CD4-positive, alpha-beta memory T cell (primary cell): ENCODE results near the gene RSPH10B. TPM values are rescaled to one million over a fixed set of nuclear protein-coding genes. Genes with fewer than 3 reads are reported as not detected.
"Not testable (repeated sequence)": the region's sequence is repeated elsewhere in the genome, so short reads cannot be mapped to it uniquely, and the experiment has no call there.

Experiments used
- CTCF ChIA-PET: fragments of 350-600 bp; sonication (Branson Sonifier 250); formaldehyde crosslinking; loops from one replicate; lab custom pipeline; 2021; ENCODE audit warnings: inconsistent platforms; ENCODE audit not compliant: partially characterized antibody; lab: Charles Lee
- POLR2A ChIA-PET: fragments of 350-600 bp; sonication (Branson Sonifier 250); formaldehyde crosslinking; loops from one replicate; lab custom pipeline; 2021; ENCODE audit not compliant: partially characterized antibody; lab: Charles Lee
- DNase-seq, 5 donors: peaks; one replicate each; pipeline versions ENCODE4 v3.0.0 to v3.0.0-alpha.2; 2020 to 2022; ENCODE audit warnings: mixed read lengths in 1 of 5
- H3K27ac ChIP-seq: one replicate; pipeline ENCODE4 v1.7.0; 2013; ENCODE audit warnings: low read depth, low read length
- H3K27me3 ChIP-seq: 2 replicates; pipeline ENCODE4 v1.7.0; 2013; ENCODE audit warnings: mild to moderate bottlenecking, low read length, moderate library complexity; ENCODE audit not compliant: insufficient read depth
- H3K36me3 ChIP-seq: 2 replicates; pipeline ENCODE4 v1.7.0; 2013; ENCODE audit warnings: mild to moderate bottlenecking, low read length, moderate library complexity; ENCODE audit not compliant: insufficient read depth
- H3K4me1 ChIP-seq: 2 replicates; pipeline ENCODE4 v1.7.0; 2013; ENCODE audit warnings: mild to moderate bottlenecking, low read length, moderate library complexity; ENCODE audit not compliant: insufficient read depth
- H3K4me3 ChIP-seq, 2 donors: one replicate each; pipeline ENCODE4 v1.7.0; 2013; ENCODE audit warnings: low read length in 2 of 2, mild to moderate bottlenecking in 1 of 2
- H3K9me3 ChIP-seq, 2 donors: one replicate each; pipeline ENCODE4 v1.7.0; 2013; ENCODE audit warnings: low read length in 2 of 2, control low read depth in 1 of 2; ENCODE audit not compliant: control insufficient read depth in 1 of 2
- H3K27ac Mint-ChIP-seq, 7 donors: one replicate each; pipeline ENCODE4 v1.8.0; 2020 to 2021; ENCODE audit warnings: mixed read lengths in 7 of 7, mild to moderate bottlenecking in 6 of 7, inconsistent platforms in 3 of 7, moderate library complexity in 3 of 7
- H3K27me3 Mint-ChIP-seq, 2 donors: one replicate each; pipeline ENCODE4 v1.8.0; 2020 to 2021; ENCODE audit warnings: mixed read lengths in 2 of 2
- H3K36me3 Mint-ChIP-seq, 2 donors: one replicate each; pipeline ENCODE4 v1.8.0; 2020 to 2021; ENCODE audit warnings: mixed read lengths in 2 of 2, inconsistent platforms in 1 of 2, mild to moderate bottlenecking in 1 of 2
- H3K4me1 Mint-ChIP-seq, 4 donors: one replicate each; pipeline ENCODE4 v1.8.0; 2020 to 2021; ENCODE audit warnings: mixed read lengths in 4 of 4, mild to moderate bottlenecking in 1 of 4
- H3K4me3 Mint-ChIP-seq, 8 donors: one replicate each; pipeline ENCODE4 v1.8.0; 2020 to 2021; ENCODE audit warnings: mixed read lengths in 8 of 8, mild to moderate bottlenecking in 7 of 8, moderate library complexity in 6 of 8, inconsistent platforms in 3 of 8
- H3K9me3 Mint-ChIP-seq, 8 donors: one replicate each; pipeline ENCODE4 v1.8.0; 2020 to 2021; ENCODE audit warnings: mixed read lengths in 8 of 8, mild to moderate bottlenecking in 5 of 8, inconsistent platforms in 3 of 8, moderate library complexity in 1 of 8
- intact Hi-C: fragments of 100-400 bp; cut with micrococcal nuclease; formaldehyde crosslinking; loops from one replicate; pipeline ENCODE4 v1.15.1; 2023
- polyA plus RNA-seq, 2 donors: library from polyadenylated mRNA; unstranded; fragments of 300-500 nt; fragmentation: Illumina TruSeq; gene quantifications; one replicate each; pipeline ENCODE4 v1.2.3, GENCODE V29; 2021
- total RNA-seq, 2 experiments: library from RNA; stranded (reverse); gene quantifications; one replicate each; pipeline ENCODE4 v1.2.3, GENCODE V29; 2021

The RSPH10B gene
- total and polyA plus RNA-seq, 4 experiments from 2014 or later: not detected

- H3K36me3 Mint-ChIP-seq, H3K27me3 Mint-ChIP-seq, H3K4me1 Mint-ChIP-seq, H3K9me3 Mint-ChIP-seq, POLR2A ChIA-PET, DNase-seq, H3K36me3 ChIP-seq, H3K9me3 ChIP-seq, H3K27ac Mint-ChIP-seq, H3K27ac ChIP-seq, CTCF ChIA-PET, H3K4me1 ChIP-seq, intact Hi-C loops, H3K27me3 ChIP-seq, H3K4me3 Mint-ChIP-seq, H3K4me3 ChIP-seq: not testable (repeated sequence)
These were observed 44.1 kb downstream of the RSPH10B start for GRCh38 chr7:5926263-5926870.

GRCh38 chr7:5924630-5925029, 45.9 kb downstream of the RSPH10B start:
- H3K9me3 Mint-ChIP-seq, H3K27ac Mint-ChIP-seq, CTCF ChIA-PET, H3K4me3 ChIP-seq, H3K4me1 Mint-ChIP-seq, POLR2A ChIA-PET, H3K36me3 Mint-ChIP-seq, H3K4me3 Mint-ChIP-seq, H3K27me3 Mint-ChIP-seq, H3K4me1 ChIP-seq, H3K27me3 ChIP-seq, H3K36me3 ChIP-seq, H3K9me3 ChIP-seq, H3K27ac ChIP-seq, intact Hi-C loops, DNase-seq: not testable (repeated sequence)

GRCh38 chr7:5924180-5924579, 46.3 kb downstream of the RSPH10B start:
- H3K4me1 Mint-ChIP-seq, H3K36me3 ChIP-seq, intact Hi-C loops, POLR2A ChIA-PET, DNase-seq, H3K4me1 ChIP-seq, H3K9me3 Mint-ChIP-seq, H3K27ac ChIP-seq, H3K27me3 ChIP-seq, H3K4me3 Mint-ChIP-seq, H3K4me3 ChIP-seq, H3K36me3 Mint-ChIP-seq, H3K9me3 ChIP-seq, CTCF ChIA-PET, H3K27me3 Mint-ChIP-seq, H3K27ac Mint-ChIP-seq: not testable (repeated sequence)

- H3K27me3 ChIP-seq, H3K36me3 Mint-ChIP-seq, POLR2A ChIA-PET, H3K36me3 ChIP-seq, CTCF ChIA-PET, H3K9me3 Mint-ChIP-seq, H3K27me3 Mint-ChIP-seq, H3K9me3 ChIP-seq, H3K4me3 ChIP-seq, intact Hi-C loops, H3K4me1 ChIP-seq, DNase-seq, H3K27ac ChIP-seq, H3K27ac Mint-ChIP-seq, H3K4me1 Mint-ChIP-seq, H3K4me3 Mint-ChIP-seq: not testable (repeated sequence)
These were observed 54.0 kb downstream of the RSPH10B start for GRCh38 chr7:5916529-5916928.

GRCh38 chr7:5908835-5909234, 61.7 kb downstream of the RSPH10B start:
- H3K36me3 Mint-ChIP-seq: peaks cover 12 to 36% of the 10 kb centered on the region in 2 donors
- H3K27me3 ChIP-seq, CTCF ChIA-PET: not testable (repeated sequence)

GRCh38 chr7:5904726-5905125, 65.8 kb downstream of the RSPH10B start:
- H3K4me1 Mint-ChIP-seq, H3K27me3 ChIP-seq, POLR2A ChIA-PET, CTCF ChIA-PET, H3K27ac Mint-ChIP-seq, H3K27me3 Mint-ChIP-seq, intact Hi-C loops, H3K9me3 ChIP-seq, H3K4me3 ChIP-seq, H3K4me3 Mint-ChIP-seq, DNase-seq, H3K36me3 ChIP-seq, H3K27ac ChIP-seq, H3K4me1 ChIP-seq, H3K9me3 Mint-ChIP-seq: not testable (repeated sequence)
- peaks cover 9 to 33% of the 10 kb centered on the region in 2 donors for H3K36me3 Mint-ChIP-seq

More at GRCh38 chr7:5908835-5909234, 61.7 kb downstream of the RSPH10B start:
- H3K4me3 ChIP-seq, intact Hi-C loops, DNase-seq, H3K4me1 Mint-ChIP-seq, H3K9me3 Mint-ChIP-seq, H3K9me3 ChIP-seq, H3K27ac ChIP-seq, H3K27me3 Mint-ChIP-seq, H3K27ac Mint-ChIP-seq, H3K4me1 ChIP-seq, H3K36me3 ChIP-seq, H3K4me3 Mint-ChIP-seq: not testable (repeated sequence)
- POLR2A ChIA-PET: interaction anchor here (0.6 kb wide), 1 partner anchor 51 kb away, joined by 4 read pairs; no protein-coding TSS in a partner anchor

- H3K4me1 ChIP-seq, H3K27me3 ChIP-seq, POLR2A ChIA-PET, H3K9me3 ChIP-seq, H3K27me3 Mint-ChIP-seq, DNase-seq, intact Hi-C loops, CTCF ChIA-PET, H3K27ac ChIP-seq, H3K36me3 ChIP-seq, H3K9me3 Mint-ChIP-seq, H3K4me3 Mint-ChIP-seq, H3K4me3 ChIP-seq: not testable (repeated sequence)
- Mint-ChIP-seq H3K27ac (peak overlapping the region in 1 of 7 donors; percentile 24), H3K4me1 (peaks cover 1 to 10% (median 4%) of the 10 kb centered on the region in 4 donors), H3K36me3 (peaks cover 9 to 26% of the 10 kb centered on the region in 2 donors)
These were observed 67.5 kb downstream of the RSPH10B start for GRCh38 chr7:5903002-5903401.
